GM19035 (cell line): ENCODE measurements around the gene BORCS5.

Experiments
- ATAC-seq: cut with Tn5 transposase; IDR thresholded peaks from one replicate; pipeline ENCODE4 v1.9.1; 2021; ENCODE audit not compliant: unreplicated experiment

Gene BORCS5

GRCh38 chr12:12428961-12429657 lies 72.2 kb downstream of the BORCS5 start:
- ATAC-seq, result no peak

DNA sequence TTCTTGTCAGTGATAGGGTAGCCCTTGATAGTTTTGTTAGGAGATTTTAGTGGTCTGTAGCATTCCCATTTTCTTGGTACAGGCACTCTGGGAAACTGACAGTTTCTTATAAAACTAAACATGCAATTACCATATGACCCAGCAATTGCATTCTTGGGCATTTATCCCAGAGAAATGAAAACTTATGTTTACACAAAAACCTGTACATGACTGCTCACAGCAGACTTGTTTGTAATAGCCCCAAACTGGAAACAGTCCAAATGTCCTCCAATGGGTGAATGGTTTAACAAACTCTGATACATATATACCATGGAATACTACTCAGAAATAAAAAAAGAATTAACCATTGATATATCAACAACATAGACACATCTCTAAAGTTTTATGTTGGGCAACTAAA lies 75.5 kb downstream of the BORCS5 start:
- no peak for ATAC-seq

- no peak for ATAC-seq
Observed at GRCh38 chr12:12433203-12433731, 76.4 kb downstream of the BORCS5 start.

- ATAC-seq, result no peak
Observed at GRCh38 chr12:12436831-12437345, 80.0 kb downstream of the BORCS5 start.

DNA sequence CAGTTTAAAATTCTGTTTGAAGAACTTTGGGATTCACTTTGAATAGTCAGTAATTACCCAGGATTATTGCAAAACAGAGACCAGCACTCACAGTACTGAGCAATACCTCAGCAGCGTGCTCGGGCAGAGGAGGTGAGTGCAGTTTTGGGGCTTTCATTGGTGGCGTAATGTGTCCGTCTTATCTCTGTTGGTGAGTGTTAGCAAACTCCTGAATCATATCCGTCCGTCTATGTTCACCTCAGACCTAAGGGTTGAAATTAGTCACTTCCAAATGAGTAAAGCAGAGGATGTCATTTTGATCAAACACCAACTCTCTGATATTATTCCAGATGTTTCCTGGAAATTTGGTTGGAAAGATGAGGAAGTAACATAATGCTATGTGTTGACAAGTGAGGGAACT lies 82.8 kb downstream of the BORCS5 start:
- ATAC-seq, result no peak

GRCh38 chr12:12440784-12441428 lies 84.0 kb downstream of the BORCS5 start:
- no peak for ATAC-seq

- ATAC-seq, result no peak
Observed at GRCh38 chr12:12441429-12441807, 84.5 kb downstream of the BORCS5 start.

- no peak for ATAC-seq
Observed at GRCh38 chr12:12441843-12442461, 85.1 kb downstream of the BORCS5 start.

- ATAC-seq, result no peak
Observed at GRCh38 chr12:12442548-12443071, 85.7 kb downstream of the BORCS5 start.

- no peak for ATAC-seq
Observed at GRCh38 chr12:12443431-12443878, 86.6 kb downstream of the BORCS5 start.

GRCh38 chr12:12445165-12445881 lies 88.4 kb downstream of the BORCS5 start:
- no peak for ATAC-seq

DNA sequence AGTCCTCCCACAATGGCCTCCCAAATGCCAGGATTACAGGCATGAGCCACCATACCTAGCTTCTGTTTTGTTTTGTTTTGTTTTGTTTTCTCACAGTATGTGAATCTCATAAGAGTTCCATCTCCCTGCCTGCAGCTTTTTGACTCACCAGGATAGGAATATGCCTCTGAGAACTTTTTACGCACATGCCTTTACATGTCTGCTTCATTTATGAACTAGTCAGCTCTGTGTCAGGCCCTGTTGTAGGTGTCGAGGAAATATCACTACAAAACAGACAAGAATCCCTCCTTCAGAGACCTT lies 89.0 kb downstream of the BORCS5 start:
- no peak for ATAC-seq

GRCh38 chr12:12446786-12447185 lies 89.9 kb downstream of the BORCS5 start:
- ATAC-seq, result no peak

DNA sequence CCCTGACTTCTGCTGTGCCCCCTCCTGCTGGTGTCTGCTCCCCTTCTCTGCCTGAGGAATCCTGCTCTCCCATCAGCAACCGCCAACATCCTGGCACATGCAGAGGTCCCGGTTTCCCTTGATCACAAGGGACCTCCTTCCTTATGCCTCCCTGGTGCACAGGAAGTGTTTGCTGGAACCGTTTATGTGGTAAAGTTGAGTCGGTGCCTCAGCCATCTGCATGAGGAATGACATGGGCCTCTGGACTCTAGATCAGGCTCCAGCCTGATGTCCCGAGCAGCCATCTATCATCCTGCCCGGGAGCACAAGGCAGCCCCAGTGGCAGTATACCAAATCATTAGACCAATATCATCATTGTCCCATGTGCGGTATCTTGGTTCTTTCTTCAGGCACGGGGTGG lies 90.4 kb downstream of the BORCS5 start:
- no peak for ATAC-seq

- no peak for ATAC-seq
Observed at GRCh38 chr12:12447837-12448236, 91.0 kb downstream of the BORCS5 start.

DNA sequence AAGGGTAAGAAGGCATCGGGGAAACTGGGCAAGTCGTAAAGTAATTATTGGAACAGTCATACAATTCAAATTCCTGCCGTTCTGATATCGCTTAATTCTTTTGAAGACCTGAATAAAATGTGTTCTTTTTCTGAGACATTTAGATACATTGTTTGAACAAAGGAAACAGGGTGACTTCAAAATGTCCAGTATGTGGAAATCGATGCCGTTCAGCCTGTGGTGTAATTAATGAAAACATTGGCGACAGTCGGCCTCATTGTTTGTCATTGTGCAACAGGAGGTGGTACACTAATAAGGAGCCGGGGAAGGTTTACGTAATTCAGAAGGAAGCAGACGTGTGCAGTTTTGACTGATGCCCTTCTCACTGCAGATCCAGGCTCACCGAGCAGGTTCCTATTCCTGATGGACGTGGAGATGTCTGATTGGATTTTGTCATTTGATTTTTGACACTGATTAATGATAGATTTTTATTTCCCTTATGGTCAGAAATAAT lies 92.7 kb downstream of the BORCS5 start:
- ATAC-seq, result no peak

GRCh38 chr12:12450043-12450471 lies 93.2 kb downstream of the BORCS5 start:
- no peak for ATAC-seq

DNA sequence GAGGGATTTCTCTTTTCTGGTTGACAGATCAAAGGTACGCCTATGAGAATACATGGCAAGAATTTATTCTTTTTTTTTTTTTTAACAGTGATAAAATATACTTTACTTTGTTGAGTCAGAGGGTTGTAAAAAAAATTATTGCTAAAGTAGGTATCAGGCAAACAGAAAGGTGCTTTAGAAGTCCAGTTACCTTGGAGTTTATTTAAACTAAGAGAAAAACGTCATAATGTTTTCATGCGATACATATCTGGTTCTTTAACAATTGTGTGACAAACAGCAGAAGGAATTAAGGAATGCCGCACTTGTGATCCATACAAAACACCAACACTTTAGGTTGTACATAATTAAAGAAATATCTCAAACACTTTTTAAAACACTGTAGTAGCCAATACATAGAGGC lies 94.2 kb downstream of the BORCS5 start:
- ATAC-seq, result no peak

DNA sequence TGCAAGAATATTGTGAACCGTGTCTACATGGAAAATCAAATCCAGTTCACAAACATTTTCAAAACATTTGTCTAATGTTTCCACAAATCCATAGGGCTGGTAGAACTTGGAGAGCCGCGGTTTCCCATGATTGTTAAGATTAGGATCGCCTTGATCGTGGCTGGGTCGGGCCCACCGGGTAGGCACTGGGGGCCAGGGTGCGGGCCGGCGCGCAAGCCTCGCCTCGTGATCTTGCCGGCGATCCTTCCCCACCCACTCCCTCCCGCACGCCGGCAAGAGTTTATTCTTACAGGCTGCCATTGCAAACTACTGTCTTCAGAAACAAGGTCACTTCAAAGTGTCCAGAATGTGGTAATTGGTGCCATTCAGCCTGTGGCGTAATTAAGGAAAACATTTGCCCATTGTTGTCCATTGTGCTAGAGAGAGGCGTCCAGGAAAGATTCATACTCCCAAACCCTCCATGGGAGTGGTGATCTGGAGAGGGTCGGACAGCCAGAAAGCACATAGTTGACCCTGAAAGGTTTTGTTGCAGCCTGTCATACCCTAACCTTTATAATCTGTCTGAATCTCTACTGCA lies 95.5 kb downstream of the BORCS5 start:
- ATAC-seq, result no peak

- ATAC-seq, result no peak
Observed at GRCh38 chr12:12453635-12454034, 96.8 kb downstream of the BORCS5 start.

DNA sequence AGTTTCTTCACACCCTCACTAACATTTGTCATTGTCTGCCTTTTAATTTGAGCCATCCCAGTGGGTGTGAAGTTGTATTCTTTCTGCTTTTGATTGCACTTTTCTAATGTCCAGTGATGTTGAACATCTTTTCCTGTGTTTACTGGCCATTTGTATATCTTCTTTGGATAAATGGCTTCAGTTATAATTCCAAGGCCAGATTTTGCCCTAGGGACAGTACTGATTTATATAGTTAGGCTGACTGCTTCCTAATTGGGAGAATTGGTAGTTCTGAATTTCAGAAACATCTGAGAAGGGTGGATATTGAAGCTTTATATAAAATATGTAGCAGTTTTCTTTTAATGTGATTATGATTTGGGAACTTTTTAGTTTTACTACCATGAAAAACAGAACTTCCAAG lies 97.4 kb downstream of the BORCS5 start:
- ATAC-seq, result no peak
